Stimulated activated CD4-positive, alpha-beta T cell treated with anti-CD3 and anti-CD28 coated beads, Interleukin-4, amount 100 ng/mL, for 1 hour (primary cell): ENCODE data around the gene GALNT5.

Experiments used
- DNase-seq: peaks from one replicate; pipeline ENCODE4 v3.0.0-alpha.2; 2020

GALNT5 gene

GRCh38 chr2:157296958-157297357 is 39.5 kb downstream of the GALNT5 start:
- no peak for DNase-seq

- DNase-seq = no peak
Observed at GRCh38 chr2:157301307-157301706, 43.8 kb downstream of the GALNT5 start.

GRCh38 chr2:157302492-157303099 is 45.1 kb downstream of the GALNT5 start:
- DNase-seq = peak; percentile 7

DNA sequence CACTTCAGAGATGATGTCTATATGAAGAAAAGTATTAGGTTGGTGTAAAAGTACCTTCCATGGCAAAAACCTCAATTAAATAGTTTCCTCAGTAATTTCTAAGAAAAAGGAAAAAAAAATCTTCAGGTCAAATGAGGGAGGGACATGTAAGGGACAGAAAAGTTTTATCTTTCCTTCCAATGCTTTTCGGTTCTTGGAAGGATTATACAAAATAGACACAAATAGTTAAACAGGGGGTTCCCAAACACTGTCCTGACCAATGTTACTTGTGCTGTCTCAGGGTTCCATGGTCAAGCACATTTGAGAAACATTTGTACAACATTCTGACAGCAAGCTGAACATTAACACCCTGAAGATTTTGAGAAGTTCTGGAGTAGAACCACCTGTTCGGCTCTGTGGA is 46.1 kb downstream of the GALNT5 start:
- no peak for DNase-seq

- DNase-seq = no peak
Observed at GRCh38 chr2:157304811-157305722, 47.6 kb downstream of the GALNT5 start.

- DNase-seq = no peak
Observed at GRCh38 chr2:157305723-157306110, 48.2 kb downstream of the GALNT5 start.

DNA sequence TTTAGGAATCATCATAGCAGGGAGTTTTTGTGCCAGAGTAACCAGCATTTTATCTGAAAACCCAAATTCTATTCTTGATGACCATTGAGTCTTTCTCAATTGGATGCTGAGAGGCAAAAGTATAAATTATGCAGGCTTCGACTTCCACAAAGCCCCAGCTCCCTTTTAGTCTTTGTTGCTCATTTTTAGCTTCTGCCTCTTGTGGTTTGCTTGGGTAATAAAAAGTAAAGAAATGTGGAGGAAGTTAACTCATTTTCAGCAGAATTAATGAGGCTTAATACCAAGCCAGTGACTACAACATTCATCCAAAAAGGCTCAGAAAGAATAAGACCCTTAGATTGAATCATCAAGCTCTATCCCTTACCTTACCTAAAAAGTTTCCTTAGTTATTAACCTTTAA is 49.5 kb downstream of the GALNT5 start:
- DNase-seq = no peak

- DNase-seq = no peak
Observed at GRCh38 chr2:157309878-157310277, 52.4 kb downstream of the GALNT5 start.

DNA sequence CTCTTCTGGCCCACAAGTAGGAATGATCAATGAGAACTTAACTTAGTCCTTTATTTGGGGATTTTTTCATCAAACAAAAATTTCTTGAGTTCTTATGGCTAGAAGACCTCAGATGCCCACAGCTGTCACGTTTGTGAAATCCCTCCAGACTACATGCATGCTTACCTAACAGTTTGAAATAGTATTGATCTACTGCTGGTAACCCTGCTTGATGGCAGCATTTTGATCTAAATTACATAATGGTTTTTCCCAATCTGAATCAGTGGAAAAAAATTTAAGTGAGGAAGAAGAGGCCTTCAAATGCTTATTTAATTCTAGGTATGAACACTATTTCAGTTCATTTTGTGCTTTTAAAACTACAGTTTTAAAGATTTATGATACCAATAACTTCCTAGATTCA is 54.2 kb downstream of the GALNT5 start:
- no peak for DNase-seq

- DNase-seq = no peak
Observed at GRCh38 chr2:157312866-157313486, 55.5 kb downstream of the GALNT5 start.

- DNase-seq = no peak
Observed at GRCh38 chr2:157315901-157316300, 58.4 kb downstream of the GALNT5 start.

DNA sequence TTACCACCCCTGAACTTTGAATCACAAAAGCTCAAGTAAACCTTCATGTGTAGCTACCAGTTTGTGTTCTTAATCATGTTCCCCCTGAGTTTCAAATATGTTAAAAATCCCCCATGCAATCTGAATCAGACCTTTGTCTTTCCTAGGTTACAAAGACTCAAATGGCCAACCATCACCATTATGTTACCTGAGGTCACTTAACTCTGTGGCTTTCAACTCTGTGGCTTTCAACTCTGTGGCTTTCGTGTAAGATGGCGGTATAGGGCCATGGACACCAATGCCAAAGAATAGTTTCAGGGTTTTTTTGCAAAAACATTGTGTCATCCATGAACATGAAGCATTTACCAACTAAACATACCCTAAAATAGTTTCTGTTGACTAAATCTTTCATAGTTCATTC is 61.4 kb downstream of the GALNT5 start:
- DNase-seq = no peak

DNA sequence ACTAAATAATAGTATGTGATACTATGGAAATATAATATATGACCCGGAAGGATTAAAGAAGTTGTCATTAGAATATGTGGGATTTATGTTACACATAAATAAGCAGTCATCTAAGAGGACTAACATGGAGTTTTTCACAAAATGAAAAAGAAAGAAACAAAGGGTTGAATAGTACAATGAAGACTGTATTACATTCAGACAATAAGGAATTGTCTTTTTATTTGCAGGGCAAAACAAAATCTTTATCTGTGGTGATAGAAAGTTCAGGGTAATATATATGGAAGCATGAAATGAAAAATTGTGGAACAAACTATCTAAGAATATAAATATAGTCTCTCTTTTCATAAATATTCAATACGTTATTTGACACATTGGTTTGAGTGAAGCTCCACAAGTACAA is 62.3 kb downstream of the GALNT5 start:
- DNase-seq = no peak

GRCh38 chr2:157320409-157320808 is 62.9 kb downstream of the GALNT5 start:
- no peak for DNase-seq

- no peak for DNase-seq
Observed at GRCh38 chr2:157321466-157321865, 64.0 kb downstream of the GALNT5 start.

DNA sequence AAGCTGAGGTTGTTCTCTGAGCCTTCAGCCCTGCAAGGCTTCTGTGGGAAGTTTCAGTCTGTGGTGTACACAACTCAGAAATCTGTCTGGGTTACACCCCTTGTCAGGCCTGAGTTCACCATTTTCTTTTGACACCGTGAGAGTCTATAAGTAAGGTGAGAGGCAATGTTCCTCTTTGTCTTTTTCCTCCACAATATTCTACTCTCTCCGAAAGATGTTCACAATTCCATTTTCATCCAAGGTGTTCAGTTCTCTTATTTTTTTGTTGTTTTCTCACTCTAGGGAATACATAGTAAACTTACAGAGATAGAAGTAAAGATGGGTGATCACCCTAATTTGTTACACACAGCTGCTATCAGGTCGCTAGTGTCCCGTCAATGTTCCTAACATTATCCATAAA is 64.9 kb downstream of the GALNT5 start:
- no peak for DNase-seq

DNA sequence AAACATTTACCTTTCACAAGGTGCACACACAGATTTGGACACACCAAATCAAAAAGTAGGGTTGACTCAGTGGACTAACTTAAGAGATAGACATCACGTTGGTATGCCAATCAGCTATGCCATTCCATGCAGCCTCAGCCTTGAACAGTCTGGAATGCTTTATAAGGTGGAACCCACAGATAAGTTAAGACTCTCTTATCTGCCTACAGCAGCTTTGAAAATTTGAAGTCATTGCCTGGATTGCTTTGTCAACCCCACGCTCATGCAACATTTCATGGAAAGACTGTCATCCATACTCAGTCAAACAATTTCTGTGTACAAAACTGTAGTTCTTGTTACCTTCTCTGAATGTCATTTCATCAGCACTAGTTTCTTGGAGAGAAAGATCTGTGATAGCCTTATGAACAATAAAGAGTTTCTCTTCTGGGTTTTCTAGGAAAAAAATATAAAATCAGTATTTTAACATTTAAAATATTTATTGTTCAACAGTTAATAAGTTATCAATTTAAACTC is 66.9 kb downstream of the GALNT5 start:
- DNase-seq = no peak

DNA sequence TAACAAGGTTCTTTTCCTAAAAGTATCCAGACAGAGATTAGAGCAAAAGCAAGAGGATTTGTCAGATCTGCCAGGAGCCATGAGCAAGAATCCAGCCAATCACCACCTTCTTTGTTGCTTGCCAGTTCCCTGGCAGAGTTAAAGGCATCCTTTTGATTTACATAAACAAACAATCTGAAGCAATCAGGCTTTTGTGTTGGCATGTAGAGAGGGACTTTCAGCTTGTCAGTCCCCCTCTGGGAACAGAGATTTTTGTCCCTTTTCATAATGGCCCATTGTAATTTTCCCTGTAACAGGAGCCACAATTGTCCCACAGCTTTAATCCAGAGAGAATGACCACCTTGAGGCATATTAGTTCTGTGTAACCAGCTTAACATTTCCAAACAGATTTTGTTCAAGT is 68.3 kb downstream of the GALNT5 start, which contains the start of gene ERMN:
ERMN (minus strand) TSS at position 39 of the 400 bp plus-strand sequence. CDS start 182 bp downstream, outside the sequence.
- no peak for DNase-seq

DNA sequence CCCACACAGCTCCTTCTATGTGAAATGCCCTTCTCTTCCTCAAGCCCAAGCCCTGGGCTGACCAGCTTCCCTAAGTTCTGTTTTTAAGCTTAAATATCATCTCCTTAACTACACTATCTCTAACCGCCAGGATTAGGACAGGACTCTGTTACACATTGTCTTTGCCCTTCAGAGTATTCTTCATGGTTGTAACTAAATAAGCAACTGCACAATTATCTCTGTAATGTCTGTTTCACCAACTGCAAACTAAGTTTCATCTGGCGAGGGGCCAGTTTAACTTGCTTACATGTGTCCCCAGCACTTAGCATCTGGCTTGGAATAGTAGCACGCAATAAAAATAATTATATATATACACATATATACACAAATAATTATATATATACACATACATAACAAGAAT is 69.2 kb downstream of the GALNT5 start:
- DNase-seq = no peak

DNA sequence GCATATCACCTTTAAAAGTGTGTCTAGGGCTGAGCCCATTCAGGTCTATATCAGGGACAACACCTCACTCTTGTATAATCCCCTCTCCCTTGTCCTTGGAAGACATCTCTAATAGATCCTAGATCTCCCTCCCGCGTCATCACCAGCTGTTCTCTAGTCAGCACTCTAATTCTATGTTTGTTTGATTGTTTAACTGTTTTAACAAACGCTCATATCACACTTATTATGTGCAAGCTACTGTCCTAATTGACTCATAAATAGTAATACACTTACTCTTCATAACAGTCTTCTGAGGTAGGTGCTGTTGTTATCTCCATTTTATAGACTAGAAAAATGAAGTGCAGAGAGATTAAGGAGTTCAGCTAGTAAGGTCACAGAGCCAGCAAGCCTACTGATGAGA is 69.7 kb downstream of the GALNT5 start:
- DNase-seq = no peak

GRCh38 chr2:157327621-157328500 is 70.4 kb downstream of the GALNT5 start:
- DNase-seq = peak; percentile 90

DNA sequence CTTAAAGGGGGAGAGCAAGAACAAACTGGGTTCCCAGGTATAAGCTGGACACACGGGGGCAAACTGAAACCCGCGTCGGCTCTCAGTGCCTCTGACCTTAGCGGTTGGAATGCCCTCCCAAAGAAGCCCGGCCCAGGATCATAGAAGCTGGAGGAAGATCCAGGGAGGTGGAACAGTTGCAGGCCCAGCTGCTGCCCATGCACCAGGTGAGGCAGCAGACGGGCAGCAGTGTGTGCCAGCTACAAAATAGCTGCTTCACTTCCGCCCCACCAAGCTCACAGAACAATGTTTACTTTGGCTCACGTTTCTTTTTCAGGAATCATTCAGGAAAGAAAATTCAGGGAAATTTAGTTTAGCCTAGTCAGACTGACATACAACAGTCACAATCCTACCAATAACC is 72.0 kb downstream of the GALNT5 start:
- DNase-seq = no peak
